GM20431 (cell line): ENCODE measurements around the gene LRP6.

Source experiments
- in situ Hi-C: fragments of 300-500 bp; cut with MseI, MboI; formaldehyde crosslinking; loops from one replicate; pipeline ENCODE4 v1.15.0; 2020; ENCODE audit warnings: low sequenced_read_pairs; ENCODE audit not compliant: unreplicated experiment

Gene LRP6

DNA sequence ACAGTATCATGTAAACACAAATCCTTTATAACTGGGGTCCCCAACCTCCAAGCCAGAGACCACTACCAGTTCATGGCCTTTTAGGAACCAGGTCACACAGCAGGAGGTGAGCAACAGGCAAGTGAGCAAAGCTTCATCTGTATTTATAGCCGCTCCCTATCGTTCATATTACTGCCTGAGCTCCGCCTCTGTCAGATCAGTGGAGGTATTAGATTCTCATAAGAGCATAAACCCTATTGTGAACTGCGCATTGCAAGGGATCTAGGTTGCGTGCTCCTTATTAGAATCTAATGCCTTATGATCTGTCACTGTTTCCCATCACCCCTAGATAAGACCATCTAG is 49.9 kb downstream of the LRP6 start:
- in situ Hi-C loops: no loop called here

GRCh38 chr12:12216349-12217017 is 50.4 kb downstream of the LRP6 start:
- in situ Hi-C loops: no loop called here

DNA sequence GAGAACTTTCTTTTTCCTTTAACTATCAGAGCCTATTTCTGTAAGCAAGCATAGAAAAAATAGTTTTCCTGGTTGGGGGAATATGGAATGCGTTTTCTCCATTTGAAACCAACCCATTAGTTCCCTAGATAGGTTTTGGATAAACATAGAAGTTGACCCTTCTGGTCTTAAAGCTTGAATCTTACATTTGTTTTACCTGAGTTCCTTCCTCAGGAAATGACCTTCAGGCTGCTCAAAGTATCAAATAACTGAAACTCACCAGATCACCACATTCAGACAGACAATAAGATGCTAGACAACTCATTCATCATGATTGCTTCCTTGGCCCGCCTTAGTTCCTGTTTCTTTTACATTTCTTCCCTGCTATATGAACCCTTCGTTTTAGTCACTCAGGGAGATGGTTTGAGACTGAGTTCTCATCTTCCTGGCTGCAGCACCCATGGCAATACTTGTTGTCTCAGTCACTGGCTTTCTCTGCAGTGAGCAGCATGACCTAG is 52.2 kb downstream of the LRP6 start:
- in situ Hi-C loops: no loop called here

GRCh38 chr12:12214201-12214600 is 52.6 kb downstream of the LRP6 start:
- in situ Hi-C loops: no loop called here

DNA sequence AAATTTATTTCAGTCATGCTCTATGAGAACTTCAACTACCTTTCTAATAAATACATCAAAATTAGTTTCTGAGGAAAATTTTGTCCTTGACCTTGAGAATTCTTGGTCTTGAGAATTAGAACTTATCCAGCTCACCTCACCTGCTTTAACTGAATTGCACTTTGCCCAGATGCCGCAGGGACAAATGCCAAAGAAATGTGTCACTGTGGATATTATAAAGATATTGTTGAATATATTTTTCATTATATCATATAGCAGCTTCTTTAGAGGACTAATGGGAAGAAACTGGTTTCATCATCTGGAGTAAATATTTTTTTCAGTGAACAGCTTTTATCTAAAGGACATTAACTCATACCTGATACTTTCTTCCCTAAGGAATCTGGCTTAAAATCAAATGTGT is 54.1 kb downstream of the LRP6 start:
- in situ Hi-C loops: no loop called here

DNA sequence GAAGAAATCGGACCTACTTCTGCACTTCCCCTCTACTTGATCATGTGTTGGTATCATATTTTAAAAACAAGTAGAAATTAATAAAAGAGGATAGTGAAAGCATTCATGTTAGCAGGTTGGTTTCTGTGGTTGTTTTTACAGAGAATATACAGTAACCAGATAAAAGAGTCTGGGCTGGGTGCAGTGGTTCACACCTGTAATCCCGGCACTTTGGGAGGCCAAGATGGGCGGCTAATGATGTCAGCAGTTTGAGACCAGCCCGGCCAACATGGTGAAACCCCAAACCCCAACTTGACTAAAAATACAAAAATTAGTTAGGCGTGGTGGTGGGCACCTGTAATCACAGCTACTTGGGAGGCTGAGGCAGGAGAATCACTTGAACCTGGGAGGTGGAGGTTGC is 55.9 kb downstream of the LRP6 start:
- in situ Hi-C loops: no loop called here

GRCh38 chr12:12210416-12210815 is 56.4 kb downstream of the LRP6 start:
- in situ Hi-C loops: no loop called here

DNA sequence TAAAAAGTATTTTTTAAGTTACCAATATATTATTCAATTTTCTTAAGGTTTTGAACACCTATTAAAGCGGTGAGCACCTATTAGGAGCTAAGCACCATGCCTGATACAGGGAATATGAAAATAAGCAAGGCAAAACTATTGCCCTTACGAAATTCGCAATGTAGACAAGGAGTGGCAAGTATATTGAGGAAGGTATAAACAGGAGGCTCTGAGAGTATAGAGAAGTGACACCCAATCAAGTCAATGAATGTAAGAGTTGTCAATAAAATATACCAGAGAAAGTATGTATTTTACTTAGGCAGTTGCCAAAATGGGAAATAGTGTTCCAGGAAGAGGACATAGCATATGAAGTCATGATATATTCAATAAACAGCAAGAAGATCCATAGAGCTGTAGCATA is 57.2 kb downstream of the LRP6 start:
- in situ Hi-C loops: no loop called here

DNA sequence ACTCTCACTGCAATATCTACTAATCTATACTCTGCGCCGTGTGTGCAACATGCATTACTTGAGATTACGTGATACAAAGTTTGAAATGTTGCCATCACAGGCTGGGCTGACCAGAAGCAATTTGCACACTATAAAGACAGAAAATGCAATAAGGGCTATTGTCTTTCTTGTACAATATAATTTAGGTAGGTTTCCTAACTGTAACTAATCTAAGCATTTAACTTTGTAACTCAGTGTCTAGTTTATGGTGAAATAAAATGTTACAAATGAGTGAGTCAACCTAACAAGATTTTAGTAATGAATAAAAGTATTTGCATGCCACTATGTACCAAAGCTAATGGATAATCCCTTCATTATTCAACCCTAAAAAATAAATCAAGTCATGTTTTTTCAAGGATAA is 57.8 kb downstream of the LRP6 start:
- in situ Hi-C loops: no loop called here

GRCh38 chr12:12207746-12208145 is 59.1 kb downstream of the LRP6 start:
- in situ Hi-C loops: no loop called here

GRCh38 chr12:12206776-12207388 is 60.0 kb downstream of the LRP6 start:
- in situ Hi-C loops: no loop called here

- in situ Hi-C loops: no loop called here
These were observed 64.1 kb downstream of the LRP6 start for GRCh38 chr12:12202747-12203146.

GRCh38 chr12:12202105-12202504 is 64.7 kb downstream of the LRP6 start:
- in situ Hi-C loops: no loop called here

DNA sequence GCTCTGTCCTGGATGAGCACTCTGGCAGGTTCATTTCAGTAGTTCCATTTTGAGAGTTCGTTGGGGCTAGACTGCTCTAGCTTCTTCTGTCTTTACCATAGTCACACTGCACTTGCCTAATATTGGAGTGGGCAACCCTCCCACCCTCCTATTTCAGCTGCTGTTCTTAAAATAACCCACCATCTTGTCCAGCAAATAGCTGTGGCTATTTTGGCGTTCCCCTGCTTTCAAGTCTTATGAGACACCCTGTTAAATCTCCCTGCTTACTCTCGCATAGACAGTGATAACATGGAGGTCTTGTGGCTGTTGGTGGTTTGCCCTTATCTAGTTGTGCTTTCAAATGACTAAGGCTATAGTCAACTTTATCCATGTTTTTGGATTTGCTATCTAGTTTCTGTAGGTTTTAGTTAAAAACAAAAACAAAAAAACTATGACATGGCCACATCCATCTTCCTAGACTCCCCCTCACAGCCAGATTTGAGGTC is 65.5 kb downstream of the LRP6 start:
- in situ Hi-C loops: no loop called here

DNA sequence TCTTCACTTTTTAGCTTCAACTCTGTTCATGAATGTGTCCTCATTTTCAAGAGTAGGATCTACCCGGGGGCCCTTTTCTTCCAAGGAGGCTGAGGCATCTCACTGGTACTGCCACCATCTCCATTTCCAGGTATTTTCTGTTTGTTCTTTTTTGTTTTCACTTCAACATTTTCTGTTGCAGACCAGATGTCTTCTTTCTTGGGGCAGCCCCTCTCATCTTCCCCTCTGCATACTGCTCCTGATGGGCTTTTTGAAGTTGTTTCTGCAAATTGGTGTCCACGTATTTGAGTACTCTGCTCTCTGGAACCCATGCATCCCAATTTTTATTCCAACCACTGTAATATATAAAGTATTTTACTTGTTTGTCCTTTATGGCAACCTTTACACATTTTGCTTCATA is 66.5 kb downstream of the LRP6 start:
- in situ Hi-C loops: no loop called here

GRCh38 chr12:12198124-12198523 is 68.7 kb downstream of the LRP6 start:
- in situ Hi-C loops: no loop called here

GRCh38 chr12:12197128-12197527 is 69.7 kb downstream of the LRP6 start:
- in situ Hi-C loops: no loop called here

DNA sequence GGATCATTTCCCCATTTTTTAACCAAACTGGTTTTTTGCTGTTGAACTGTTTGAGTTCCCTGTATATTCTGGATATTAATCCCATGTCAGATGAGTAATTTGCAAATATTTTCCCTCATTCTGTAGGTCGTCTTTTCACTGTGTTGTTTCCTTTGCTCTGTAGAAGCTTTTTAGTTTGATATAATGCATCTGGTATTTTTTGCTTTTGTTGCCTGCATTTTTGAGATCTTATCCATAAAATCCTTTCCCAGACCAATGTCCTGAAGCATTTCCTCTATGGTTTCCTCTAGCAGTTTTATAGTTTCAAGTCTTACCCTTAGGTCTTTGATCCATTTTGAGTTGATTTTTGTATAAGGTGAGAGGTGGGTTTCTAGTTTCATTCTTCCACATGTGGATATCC is 71.3 kb downstream of the LRP6 start:
- in situ Hi-C loops: no loop called here

DNA sequence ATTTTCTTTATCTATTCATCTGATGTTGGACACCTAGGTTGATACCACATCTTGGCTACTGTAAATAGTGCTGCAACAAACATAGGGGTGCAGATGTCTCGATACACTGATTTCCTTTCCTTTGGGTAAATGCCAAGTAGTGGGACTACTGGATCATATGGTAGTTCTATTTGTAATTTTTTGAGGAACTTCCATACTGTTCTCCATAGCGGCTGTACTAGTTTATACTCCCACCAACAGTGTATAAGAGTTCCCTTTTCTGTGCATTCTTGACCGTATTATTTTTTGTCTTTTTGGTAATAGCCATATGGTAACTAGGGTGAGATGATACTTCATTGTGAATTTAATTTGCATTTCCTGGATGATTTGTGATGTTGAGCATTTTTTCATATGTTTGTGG is 71.8 kb downstream of the LRP6 start:
- in situ Hi-C loops: no loop called here

- in situ Hi-C loops: no loop called here
These were observed 72.6 kb downstream of the LRP6 start for GRCh38 chr12:12194206-12194605.

- in situ Hi-C loops: no loop called here
These were observed 75.8 kb downstream of the LRP6 start for GRCh38 chr12:12191008-12191407.
